Measurements from ENCODE around the gene U2AF1L4.
A peak's percentile ranks its signal among the peaks of the same experiment; 100 is the strongest.

Gene U2AF1L4

GRCh38 chr19:35723671-35724070 lies 21.5 kb downstream of the U2AF1L4 start:
- H3K36me3 ChIP-seq (ENCODE audit: control insufficient read depth, insufficient read depth, low read length), result peaks cover 56% of the 10 kb centered on the region
- no CpG with 5 or more reads among the region's 24 CpGs for WGBS (ENCODE audit: insufficient coverage, insufficient read length)

DNA sequence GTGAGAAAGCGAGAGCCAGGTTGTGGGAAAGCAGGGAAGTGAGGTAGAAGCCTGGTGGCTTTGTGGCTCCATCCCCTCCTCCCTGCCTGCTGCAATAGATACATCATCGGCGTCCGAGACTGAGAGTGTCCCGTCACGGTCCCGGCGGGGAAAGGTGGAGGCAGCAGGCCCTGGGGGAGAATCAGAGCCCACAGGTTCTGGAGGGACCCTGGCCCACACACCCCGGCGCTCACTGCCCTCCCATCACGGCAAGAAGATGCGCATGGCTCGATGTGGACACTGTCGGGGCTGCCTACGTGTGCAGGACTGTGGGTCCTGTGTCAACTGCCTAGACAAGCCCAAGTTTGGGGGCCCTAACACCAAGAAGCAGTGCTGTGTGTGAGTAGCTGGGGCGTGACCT lies 22.3 kb downstream of the U2AF1L4 start:
- Histone ChIP-seq H3K9me3 (ENCODE audit: control insufficient read depth, insufficient read depth, low read length) (no peaks in the 10 kb centered on the region), H3K27ac (ENCODE audit: low read length) (no peak overlapping the region), H3K36me3 (ENCODE audit: control insufficient read depth, insufficient read depth, low read length) (peaks cover 56% of the 10 kb centered on the region), H3K27me3 (ENCODE audit: control insufficient read depth, insufficient read depth, low read length) (no peaks in the 10 kb centered on the region), H3K4me1 (ENCODE audit: control insufficient read depth, insufficient read depth, low read length) (no peaks in the 10 kb centered on the region; the same call in 1 of the 2 replicates), H3K4me3 (ENCODE audit: low read length) (no peak overlapping the region)
- no CpG with 5 or more reads among the region's 16 CpGs for WGBS (ENCODE audit: insufficient coverage, insufficient read length)
- DNase-seq (ENCODE audit: low read depth, low spot score), result no peak

More at GRCh38 chr19:35723671-35724070, 21.5 kb downstream of the U2AF1L4 start:
- H3K4me3 ChIP-seq (ENCODE audit: low read length), result no peak overlapping the region
- H3K9me3 ChIP-seq (ENCODE audit: control insufficient read depth, insufficient read depth, low read length), result no peaks in the 10 kb centered on the region
- no peak overlapping the region for H3K27ac ChIP-seq (ENCODE audit: low read length)
- no peaks in the 10 kb centered on the region for H3K27me3 ChIP-seq (ENCODE audit: control insufficient read depth, insufficient read depth, low read length)
- no peaks in the 10 kb centered on the region for H3K4me1 ChIP-seq (ENCODE audit: control insufficient read depth, insufficient read depth, low read length)
- no peak for DNase-seq (ENCODE audit: low read depth, low spot score)

DNA sequence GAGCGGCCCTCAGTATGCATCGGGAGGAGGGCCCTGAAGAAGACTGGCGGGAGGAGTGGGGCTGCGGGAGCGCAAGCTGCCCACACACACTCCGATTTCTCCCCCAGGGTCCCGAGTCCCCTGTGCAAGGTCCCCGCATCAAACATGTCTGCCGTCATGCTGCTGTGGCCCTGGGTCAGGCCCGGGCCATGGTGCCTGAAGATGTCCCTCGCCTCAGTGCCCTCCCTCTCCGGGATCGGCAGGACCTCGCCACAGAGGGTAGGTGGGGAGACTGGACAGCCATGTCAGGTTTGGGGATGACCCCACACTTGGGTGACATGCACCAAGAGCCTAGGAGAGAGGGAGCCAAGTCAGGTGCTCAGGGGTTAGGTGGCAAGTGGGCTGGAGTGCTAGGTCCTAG lies 22.8 kb downstream of the U2AF1L4 start:
- no peaks in the 10 kb centered on the region; the same call in 1 of the 2 replicates for H3K4me1 ChIP-seq (ENCODE audit: control insufficient read depth, insufficient read depth, low read length)
- no peak overlapping the region for H3K27ac ChIP-seq (ENCODE audit: low read length)
- H3K4me3 ChIP-seq (ENCODE audit: low read length), result no peak overlapping the region
- WGBS (ENCODE audit: insufficient coverage, insufficient read length), result no CpG with 5 or more reads among the region's 14 CpGs
- H3K9me3 ChIP-seq (ENCODE audit: control insufficient read depth, insufficient read depth, low read length), result no peaks in the 10 kb centered on the region
- no peak for DNase-seq (ENCODE audit: low read depth, low spot score)
- H3K27me3 ChIP-seq (ENCODE audit: control insufficient read depth, insufficient read depth, low read length), result no peaks in the 10 kb centered on the region
- peaks cover 54% of the 10 kb centered on the region for H3K36me3 ChIP-seq (ENCODE audit: control insufficient read depth, insufficient read depth, low read length)

- DNase-seq (ENCODE audit: low read depth, low spot score), result no peak
- no peak overlapping the region for H3K27ac ChIP-seq (ENCODE audit: low read length)
- no peaks in the 10 kb centered on the region for H3K9me3 ChIP-seq (ENCODE audit: control insufficient read depth, insufficient read depth, low read length)
- no peaks in the 10 kb centered on the region for H3K27me3 ChIP-seq (ENCODE audit: control insufficient read depth, insufficient read depth, low read length)
- H3K4me3 ChIP-seq (ENCODE audit: low read length), result no peak overlapping the region
- no peaks in the 10 kb centered on the region; the same call in 1 of the 2 replicates for H3K4me1 ChIP-seq (ENCODE audit: control insufficient read depth, insufficient read depth, low read length)
- no CpG with 5 or more reads among the region's 16 CpGs for WGBS (ENCODE audit: insufficient coverage, insufficient read length)
- peaks cover 50% of the 10 kb centered on the region for H3K36me3 ChIP-seq (ENCODE audit: control insufficient read depth, insufficient read depth, low read length)
Observed at GRCh38 chr19:35721374-35721773, 23.8 kb downstream of the U2AF1L4 start.

GRCh38 chr19:35720648-35721047 lies 24.6 kb downstream of the U2AF1L4 start:
- peaks cover 2% of the 10 kb centered on the region for H3K4me1 ChIP-seq (ENCODE audit: control insufficient read depth, insufficient read depth, low read length)
- no peak for DNase-seq (ENCODE audit: low read depth, low spot score)
- WGBS (ENCODE audit: insufficient coverage, insufficient read length), result no CpG with 5 or more reads among the region's 17 CpGs
- H3K36me3 ChIP-seq (ENCODE audit: control insufficient read depth, insufficient read depth, low read length), result peaks cover 46% of the 10 kb centered on the region
- no peaks in the 10 kb centered on the region for H3K27me3 ChIP-seq (ENCODE audit: control insufficient read depth, insufficient read depth, low read length)
- no peak overlapping the region for H3K27ac ChIP-seq (ENCODE audit: low read length)
- H3K9me3 ChIP-seq (ENCODE audit: control insufficient read depth, insufficient read depth, low read length), result no peaks in the 10 kb centered on the region
- H3K4me3 ChIP-seq (ENCODE audit: low read length), result no peak overlapping the region

GRCh38 chr19:35720163-35720524 lies 25.1 kb downstream of the U2AF1L4 start:
- H3K36me3 ChIP-seq (ENCODE audit: control insufficient read depth, insufficient read depth, low read length), result peaks cover 41% of the 10 kb centered on the region
- no CpG with 5 or more reads among the region's 9 CpGs for WGBS (ENCODE audit: insufficient coverage, insufficient read length)
- H3K27ac ChIP-seq (ENCODE audit: low read length), result no peak overlapping the region

DNA sequence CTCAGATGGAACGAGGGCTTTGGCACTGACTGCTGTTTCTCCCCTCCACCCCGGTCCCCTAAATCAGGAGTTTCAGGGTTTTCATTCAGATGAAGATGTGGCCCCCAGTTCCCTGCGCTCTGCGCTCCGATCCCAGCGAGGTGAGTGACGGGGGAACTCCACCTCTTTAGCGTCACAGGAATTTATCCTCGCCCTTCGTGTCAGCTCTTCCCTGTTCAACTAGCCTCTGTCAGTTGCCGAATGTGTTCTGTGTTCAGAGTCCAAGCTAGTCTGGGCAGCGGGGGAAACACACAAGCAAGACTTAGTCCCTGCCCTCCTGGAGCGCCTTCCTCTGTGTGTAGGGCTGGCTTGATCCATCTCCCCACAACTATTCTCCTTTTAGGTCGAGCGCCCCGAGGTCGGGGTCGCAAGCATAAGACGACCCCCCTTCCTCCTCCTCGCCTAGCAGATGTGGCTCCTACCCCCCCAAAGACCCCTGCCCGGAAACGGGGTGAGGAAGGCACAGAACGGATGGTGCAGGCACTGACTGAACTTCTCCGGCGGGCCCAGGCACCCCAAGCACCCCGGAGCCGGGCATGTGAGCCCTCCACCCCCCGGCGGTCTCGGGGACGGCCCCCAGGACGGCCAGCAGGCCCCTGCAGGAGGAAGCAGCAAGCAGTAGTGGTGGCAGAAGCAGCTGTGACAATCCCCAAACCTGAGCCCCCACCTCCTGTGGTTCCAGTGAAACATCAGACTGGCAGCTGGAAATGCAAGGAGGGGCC lies 25.6 kb downstream of the U2AF1L4 start:
- no peak for DNase-seq (ENCODE audit: low read depth, low spot score)
- H3K4me3 ChIP-seq (ENCODE audit: low read length), result no peak overlapping the region

More at GRCh38 chr19:35720163-35720524, 25.1 kb downstream of the U2AF1L4 start:
- Histone ChIP-seq H3K9me3 (ENCODE audit: control insufficient read depth, insufficient read depth, low read length) (no peaks in the 10 kb centered on the region), H3K4me1 (ENCODE audit: control insufficient read depth, insufficient read depth, low read length) (peaks cover 6% of the 10 kb centered on the region), H3K4me3 (ENCODE audit: low read length) (no peak overlapping the region), H3K27me3 (ENCODE audit: control insufficient read depth, insufficient read depth, low read length) (no peaks in the 10 kb centered on the region)
- no peak for DNase-seq (ENCODE audit: low read depth, low spot score)

DNA sequence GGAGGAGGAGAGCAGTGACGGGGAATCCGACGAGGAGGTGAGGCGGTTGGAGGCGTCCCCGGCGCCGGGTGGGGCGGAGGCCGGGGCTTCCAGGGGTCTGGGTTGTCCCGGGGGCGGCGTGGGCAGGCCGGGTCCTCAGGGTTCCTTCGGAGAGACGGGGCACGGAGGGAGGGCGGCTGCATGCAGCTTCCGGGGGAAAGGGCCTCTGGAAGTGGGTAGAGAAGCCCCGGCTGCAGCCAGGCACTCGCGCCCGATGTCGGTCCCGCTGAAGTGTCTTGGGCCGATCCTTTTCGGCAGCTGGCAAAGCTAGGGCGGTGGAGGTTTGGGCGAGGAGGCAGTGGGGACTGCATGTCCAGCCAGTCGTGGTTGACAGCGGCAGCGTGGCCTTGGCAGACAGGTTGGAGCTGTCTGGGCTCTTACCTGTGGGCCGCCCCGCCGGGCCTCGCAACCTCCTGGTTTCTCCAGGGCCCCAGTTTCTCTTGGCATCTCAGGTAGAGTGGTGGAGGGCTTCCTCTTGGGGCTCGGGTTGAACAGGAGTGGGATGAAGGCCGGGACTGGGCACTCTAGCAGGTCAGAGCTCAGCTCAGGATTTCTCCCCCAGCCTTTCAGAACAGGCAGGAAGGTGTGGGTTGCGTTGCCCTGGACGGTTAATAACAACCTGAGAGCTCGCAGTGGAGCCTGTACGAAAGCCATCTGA lies 26.7 kb downstream of the U2AF1L4 start:
- Histone ChIP-seq H3K27ac (ENCODE audit: low read length) (no peak overlapping the region), H3K27me3 (ENCODE audit: control insufficient read depth, insufficient read depth, low read length) (no peaks in the 10 kb centered on the region), H3K4me1 (ENCODE audit: control insufficient read depth, insufficient read depth, low read length) (peaks cover 8% of the 10 kb centered on the region), H3K36me3 (ENCODE audit: control insufficient read depth, insufficient read depth, low read length) (peaks cover 26% of the 10 kb centered on the region), H3K4me3 (ENCODE audit: low read length) (peak overlapping the region; percentile 89), H3K9me3 (ENCODE audit: control insufficient read depth, insufficient read depth, low read length) (no peaks in the 10 kb centered on the region)
- no peak for DNase-seq (ENCODE audit: low read depth, low spot score)
- no CpG with 5 or more reads among the region's 42 CpGs for WGBS (ENCODE audit: insufficient coverage, insufficient read length)

More for the DNA sequence above, 25.6 kb downstream of the U2AF1L4 start:
- Histone ChIP-seq H3K9me3 (ENCODE audit: control insufficient read depth, insufficient read depth, low read length) (no peaks in the 10 kb centered on the region), H3K4me1 (ENCODE audit: control insufficient read depth, insufficient read depth, low read length) (peaks cover 6% of the 10 kb centered on the region), H3K27ac (ENCODE audit: low read length) (no peak overlapping the region), H3K27me3 (ENCODE audit: control insufficient read depth, insufficient read depth, low read length) (no peaks in the 10 kb centered on the region), H3K36me3 (ENCODE audit: control insufficient read depth, insufficient read depth, low read length) (peaks cover 36% of the 10 kb centered on the region)
- no CpG with 5 or more reads among the region's 32 CpGs for WGBS (ENCODE audit: insufficient coverage, insufficient read length)

GRCh38 chr19:35717665-35718344 lies 27.4 kb downstream of the U2AF1L4 start, which contains the start of gene KMT2B:
KMT2B (plus strand) TSS chr19:35718003; CDS start chr19:35718019, 16 bp downstream.
- Histone ChIP-seq H3K4me3 (ENCODE audit: low read length) (peak within 1 kb of the TSS; percentile 89), H3K36me3 (ENCODE audit: control insufficient read depth, insufficient read depth, low read length) (peaks cover 19% of the 10 kb centered on the region), H3K27ac (ENCODE audit: low read length) (no peak within 1 kb of the TSS), H3K27me3 (ENCODE audit: control insufficient read depth, insufficient read depth, low read length) (no peaks in the 10 kb centered on the region), H3K4me1 (ENCODE audit: control insufficient read depth, insufficient read depth, low read length) (peaks cover 8% of the 10 kb centered on the region), H3K9me3 (ENCODE audit: control insufficient read depth, insufficient read depth, low read length) (no peaks in the 10 kb centered on the region)
- no peak for DNase-seq (ENCODE audit: low read depth, low spot score)
- no CpG with 5 or more reads among the region's 109 CpGs for WGBS (ENCODE audit: insufficient coverage, insufficient read length)
